AG04450 (cell line): ENCODE data around the gene PTX4. TPM values are rescaled to one million over a fixed set of nuclear protein-coding genes. Genes with fewer than 3 reads are reported as not detected.

Experiments used
- CTCF ChIA-PET: fragments of 300-600, 350-600 bp; formaldehyde crosslinking; extraction: SDS; loops from one replicate; lab custom pipeline; 2022; ENCODE audit warnings: antibody characterized with exemption, inconsistent platforms; lab: Charles Lee
- POLR2A ChIA-PET: fragments of 350-600 bp; formaldehyde crosslinking; extraction: SDS; loops from one replicate; lab custom pipeline; 2021; ENCODE audit warnings: antibody characterized with exemption, inconsistent platforms; lab: Yijun Ruan, JAX
- DNase-seq: peaks from one replicate; pipeline ENCODE4 v3.0.0-alpha.2; 2011; ENCODE audit warnings: low read depth, low spot score
- H3K27ac ChIP-seq: one replicate; pipeline ENCODE4 v1.5.1; 2012; ENCODE audit warnings: low read depth, low read length, control low read depth
- H3K27me3 ChIP-seq: one replicate; pipeline ENCODE4 v1.6.0; 2012; ENCODE audit warnings: low read length; ENCODE audit not compliant: control insufficient read depth, insufficient read depth
- H3K4me3 ChIP-seq: 2 replicates; pipeline ENCODE4 v1.5.1; 2011; ENCODE audit warnings: mild to moderate bottlenecking, low read depth, low read length, control low read depth
- H3K9me3 ChIP-seq: 2 replicates; pipeline ENCODE4 v1.5.1; 2012; ENCODE audit warnings: low read length; ENCODE audit not compliant: control insufficient read depth, insufficient read depth
- CTCF ChIP-seq: IDR thresholded peaks from 2 replicates; pipeline ENCODE4 v1.5.1; 2011; ENCODE audit warnings: low read depth, low read length, control low read depth, inconsistent platforms
- polyA plus RNA-seq: library from polyadenylated mRNA; depleted of rRNA; stranded (reverse); fragments of >200 nt; gene quantifications from 2 replicates; pipeline ENCODE4 v1.2.3, GENCODE V29; 2011

Gene PTX4
- polyA plus RNA-seq, 1 experiment = not detected

- no peak for DNase-seq
- no peak for TF ChIP-seq CTCF
- H3K27ac ChIP-seq = no peak overlapping the region
- no peaks in the 10 kb centered on the region; the same call in 1 of the 2 replicates for H3K9me3 ChIP-seq
- no peak overlapping the region for H3K4me3 ChIP-seq
- no peaks in the 10 kb centered on the region for H3K27me3 ChIP-seq
- ChIA-PET CTCF (no interaction called here), POLR2A (no interaction called here)
Observed at GRCh38 chr16:1524366-1524765, 35.6 kb upstream of the PTX4 start.

GRCh38 chr16:1523581-1524245, 35.0 kb upstream of the PTX4 start:
- H3K27ac ChIP-seq = no peak overlapping the region
- H3K4me3 ChIP-seq = no peak overlapping the region
- no peaks in the 10 kb centered on the region; the same call in 1 of the 2 replicates for H3K9me3 ChIP-seq
- no peaks in the 10 kb centered on the region for H3K27me3 ChIP-seq
- POLR2A ChIA-PET = no interaction called here
- DNase-seq = no peak
- TF ChIP-seq CTCF = no peak
- CTCF ChIA-PET = no interaction called here

- no peak for DNase-seq
- H3K27ac ChIP-seq = no peak overlapping the region
- H3K9me3 ChIP-seq = no peaks in the 10 kb centered on the region; the same call in 1 of the 2 replicates
- POLR2A ChIA-PET = no interaction called here
- H3K27me3 ChIP-seq = no peaks in the 10 kb centered on the region
- TF ChIP-seq CTCF = no peak
- H3K4me3 ChIP-seq = no peak overlapping the region
- CTCF ChIA-PET = no interaction called here
Observed at GRCh38 chr16:1520461-1520860, 31.7 kb upstream of the PTX4 start.

GRCh38 chr16:1519831-1520230, 31.1 kb upstream of the PTX4 start:
- no peak overlapping the region for H3K4me3 ChIP-seq
- DNase-seq = no peak
- TF ChIP-seq CTCF = no peak
- ChIA-PET CTCF (no interaction called here), POLR2A (no interaction called here)
- no peaks in the 10 kb centered on the region for H3K27me3 ChIP-seq
- H3K9me3 ChIP-seq = no peaks in the 10 kb centered on the region; the same call in none of the 2 replicates
- H3K27ac ChIP-seq = no peak overlapping the region

GRCh38 chr16:1518626-1519135, 29.9 kb upstream of the PTX4 start:
- no peaks in the 10 kb centered on the region for H3K27me3 ChIP-seq
- ChIA-PET CTCF (no interaction called here), POLR2A (no interaction called here)
- H3K9me3 ChIP-seq = peaks cover 8% of the 10 kb centered on the region
- no peak overlapping the region for H3K4me3 ChIP-seq
- H3K27ac ChIP-seq = no peak overlapping the region
- TF ChIP-seq CTCF = no peak
- DNase-seq = no peak
